Liver (tissue), 9 donors: ENCODE data around the gene CDC42SE2. TPM values are rescaled to one million over a fixed set of nuclear protein-coding genes. Genes with fewer than 3 reads are reported as not detected.

Experiments
- DNase-seq: peaks from one replicate; pipeline ENCODE4 v3.0.0-alpha.2; 2017; ENCODE audit warnings: low spot score
- H3K27ac ChIP-seq, 2 donors: one replicate each; pipeline ENCODE4 v1.7.0; 2013; ENCODE audit warnings: inconsistent platforms in 2 of 2, low read length in 2 of 2, control low read depth in 1 of 2, low read depth in 1 of 2, mild to moderate bottlenecking in 1 of 2
- H3K27me3 ChIP-seq, 4 donors: one replicate each; pipeline versions ENCODE4 v1.6.1 to v1.7.0; 2013; ENCODE audit warnings: low read length in 3 of 4, inconsistent platforms in 1 of 4, mild to moderate bottlenecking in 1 of 4, moderate library complexity in 1 of 4; ENCODE audit not compliant: control insufficient read depth in 4 of 4, insufficient read depth in 4 of 4
- H3K36me3 ChIP-seq, 4 donors: one replicate each; pipeline versions ENCODE4 v1.6.1 to v1.7.0; 2013; ENCODE audit warnings: low read length in 3 of 4, mild to moderate bottlenecking in 3 of 4, low read depth in 1 of 4, moderate library complexity in 1 of 4; ENCODE audit not compliant: control insufficient read depth in 4 of 4, insufficient read depth in 3 of 4
- H3K4me1 ChIP-seq, 4 donors: one replicate each; pipeline versions ENCODE4 v1.6.1 to v1.7.0; 2013; ENCODE audit warnings: low read length in 3 of 4, mild to moderate bottlenecking in 3 of 4, moderate library complexity in 1 of 4; ENCODE audit not compliant: control insufficient read depth in 4 of 4, insufficient read depth in 4 of 4
- H3K4me3 ChIP-seq, 3 donors: one replicate each; pipeline versions ENCODE4 v1.6.1 to v1.7.0; 2013; ENCODE audit warnings: low read length in 3 of 3, control low read depth in 1 of 3, low read depth in 1 of 3, mild to moderate bottlenecking in 1 of 3
- H3K9ac ChIP-seq, 2 donors: one replicate each; pipeline ENCODE4 v1.7.0; 2013; ENCODE audit warnings: low read length in 2 of 2, mild to moderate bottlenecking in 2 of 2, moderate library complexity in 2 of 2, control low read depth in 1 of 2, low read depth in 1 of 2
- H3K9me3 ChIP-seq, 4 donors: one replicate each; pipeline versions ENCODE4 v1.6.1 to v1.7.0; 2013; ENCODE audit warnings: low read length in 3 of 4; ENCODE audit not compliant: control insufficient read depth in 4 of 4
- EGR1 ChIP-seq, 2 donors: IDR thresholded peaks; 2 replicates each; pipeline ENCODE4 v1.6.1; 2016 to 2018; ENCODE audit warnings: antibody characterized with exemption in 2 of 2, low read depth in 2 of 2
- FOXA1 ChIP-seq: IDR thresholded peaks from 2 replicates; pipeline ENCODE4 v1.6.1; 2016; ENCODE audit warnings: antibody characterized with exemption
- FOXA2 ChIP-seq: IDR thresholded peaks from 2 replicates; pipeline ENCODE4 v1.6.1; 2016; ENCODE audit warnings: antibody characterized with exemption
- GABPA ChIP-seq, 2 donors: IDR thresholded peaks in 1 of 2; conservative IDR thresholded peaks in 1 of 2; 2 replicates each; pipeline ENCODE4 v1.6.1; 2016; ENCODE audit warnings: antibody characterized with exemption in 2 of 2, mild to moderate bottlenecking in 1 of 2, moderate library complexity in 1 of 2
- HNF4A ChIP-seq, 2 donors: conservative IDR thresholded peaks; 2 replicates each; pipeline ENCODE4 v1.6.1; 2016; ENCODE audit warnings: antibody characterized with exemption in 2 of 2, mild to moderate bottlenecking in 2 of 2
- HNF4G ChIP-seq: IDR thresholded peaks from 2 replicates; pipeline ENCODE4 v1.6.1; 2016; ENCODE audit warnings: antibody characterized with exemption
- NR2F2 ChIP-seq: IDR thresholded peaks from 2 replicates; pipeline ENCODE4 v1.6.1; 2016; ENCODE audit warnings: antibody characterized with exemption
- RAD21 ChIP-seq, 2 donors: IDR thresholded peaks; 2 replicates each; pipeline ENCODE4 v1.6.1; 2016; ENCODE audit warnings: antibody characterized with exemption in 2 of 2, mild to moderate bottlenecking in 2 of 2
- RXRA ChIP-seq, 2 donors: IDR thresholded peaks; 2 replicates each; pipeline ENCODE4 v1.6.1; 2017 to 2018; ENCODE audit warnings: antibody characterized with exemption in 2 of 2, mild to moderate bottlenecking in 1 of 2
- SP1 ChIP-seq: IDR thresholded peaks from 2 replicates; pipeline ENCODE4 v1.6.1; 2018; ENCODE audit warnings: antibody characterized with exemption, mild to moderate bottlenecking
- TAF1 ChIP-seq: conservative IDR thresholded peaks from 2 replicates; pipeline ENCODE4 v1.6.1; 2016; ENCODE audit warnings: antibody characterized with exemption, mild to moderate bottlenecking
- YY1 ChIP-seq: IDR thresholded peaks from 2 replicates; pipeline ENCODE4 v1.6.1; 2016; ENCODE audit warnings: antibody characterized with exemption, mild to moderate bottlenecking
- WGBS: extraction: QIAGEN DNeasy Blood & Tissue Kit; methylation state at CpG from one replicate; pipeline ENCODE4 v1.1.7; 2013; 5-methylcytosine and 5-hydroxymethylcytosine counted together
- polyA plus RNA-seq, 2 donors: library from polyadenylated mRNA; stranded (reverse) in 1 of 2; unstranded in 1 of 2; fragments of 200-250 nt in 1 of 2; fragments of >200 nt in 1 of 2; fragmentation: Nextera tagmentation in 1 of 2; extraction: Ambion mirVana in 1 of 2; gene quantifications; one replicate each; pipeline versions ENCODE4 v1.2.1 to v1.2.3, GENCODE V29; 2013 to 2015
- total RNA-seq, 2 donors: library from RNA; depleted of rRNA; stranded (reverse); fragments of >200 nt; gene quantifications; one replicate each; pipeline ENCODE4 v1.2.3, GENCODE V29; 2014
- TF ChIP-seq, protein P1 (sequence below): fragments of 150-350 bp; IDR thresholded peaks from 2 replicates; pipeline ENCODE4 v1.5.1; 2017; ENCODE audit warnings: improper control_type of control experiment, low read depth, low read length; ENCODE audit not compliant: missing input control
- TF ChIP-seq, protein P2 (sequence below): IDR thresholded peaks from 2 replicates; pipeline ENCODE4 v1.6.1; 2016; ENCODE audit warnings: antibody characterized with exemption
- TF ChIP-seq, protein P3 (sequence below): IDR thresholded peaks from 2 replicates; pipeline ENCODE4 v1.6.1; 2016; ENCODE audit warnings: antibody characterized with exemption
- TF ChIP-seq, protein P4 (sequence below): IDR thresholded peaks from 2 replicates; pipeline ENCODE4 v1.6.1; 2016; ENCODE audit warnings: antibody characterized with exemption
- donor health status: healthy.
- donor health status: healthy.
- donor health status: healthy.
- donor health status: healthy.
- donor health status: healthy.

CDC42SE2 gene
- total and polyA plus RNA-seq, 4 donors: 7.8 to 31.7 (median 17.0) TPM

DNA sequence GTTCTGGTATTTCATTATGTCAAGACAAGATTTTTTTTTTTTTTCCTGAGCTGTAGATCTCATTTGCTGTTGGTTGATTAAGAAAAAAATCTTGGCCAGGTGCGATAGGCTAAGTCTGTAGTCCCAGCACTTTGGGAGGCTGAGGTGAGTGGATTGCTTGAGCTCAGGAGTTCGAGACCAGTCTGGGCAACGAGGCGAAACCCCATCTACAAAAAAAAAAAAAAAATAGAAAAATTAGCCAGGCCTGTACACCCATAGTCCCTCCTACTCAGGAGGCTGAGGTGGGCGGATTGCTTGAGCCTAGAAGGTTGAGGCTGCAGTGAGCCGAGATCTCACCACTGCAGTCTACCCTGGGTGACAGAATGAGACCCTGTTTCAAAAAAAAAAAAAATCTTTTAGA, 12.2 kb downstream of the CDC42SE2 start (continued):
- TF ChIP-seq, protein P1, sequence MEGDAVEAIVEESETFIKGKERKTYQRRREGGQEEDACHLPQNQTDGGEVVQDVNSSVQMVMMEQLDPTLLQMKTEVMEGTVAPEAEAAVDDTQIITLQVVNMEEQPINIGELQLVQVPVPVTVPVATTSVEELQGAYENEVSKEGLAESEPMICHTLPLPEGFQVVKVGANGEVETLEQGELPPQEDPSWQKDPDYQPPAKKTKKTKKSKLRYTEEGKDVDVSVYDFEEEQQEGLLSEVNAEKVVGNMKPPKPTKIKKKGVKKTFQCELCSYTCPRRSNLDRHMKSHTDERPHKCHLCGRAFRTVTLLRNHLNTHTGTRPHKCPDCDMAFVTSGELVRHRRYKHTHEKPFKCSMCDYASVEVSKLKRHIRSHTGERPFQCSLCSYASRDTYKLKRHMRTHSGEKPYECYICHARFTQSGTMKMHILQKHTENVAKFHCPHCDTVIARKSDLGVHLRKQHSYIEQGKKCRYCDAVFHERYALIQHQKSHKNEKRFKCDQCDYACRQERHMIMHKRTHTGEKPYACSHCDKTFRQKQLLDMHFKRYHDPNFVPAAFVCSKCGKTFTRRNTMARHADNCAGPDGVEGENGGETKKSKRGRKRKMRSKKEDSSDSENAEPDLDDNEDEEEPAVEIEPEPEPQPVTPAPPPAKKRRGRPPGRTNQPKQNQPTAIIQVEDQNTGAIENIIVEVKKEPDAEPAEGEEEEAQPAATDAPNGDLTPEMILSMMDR: no peak
- TF ChIP-seq, protein P2, sequence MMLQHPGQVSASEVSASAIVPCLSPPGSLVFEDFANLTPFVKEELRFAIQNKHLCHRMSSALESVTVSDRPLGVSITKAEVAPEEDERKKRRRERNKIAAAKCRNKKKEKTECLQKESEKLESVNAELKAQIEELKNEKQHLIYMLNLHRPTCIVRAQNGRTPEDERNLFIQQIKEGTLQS: no peak
- TF ChIP-seq SP1: no peak
- no peak for TF ChIP-seq RAD21 (IDR thresholded peaks at IDR 0.05)
- TF ChIP-seq FOXA1: no peak
- TF ChIP-seq NR2F2: no peak
- no peak for TF ChIP-seq YY1
- TF ChIP-seq FOXA2: no peak
- no peak for TF ChIP-seq TAF1
- TF ChIP-seq GABPA (IDR thresholded peaks at IDR 0.05 in 1 of 2, conservative IDR thresholded peaks at IDR 0.05 in 1 of 2): no peak

DNA sequence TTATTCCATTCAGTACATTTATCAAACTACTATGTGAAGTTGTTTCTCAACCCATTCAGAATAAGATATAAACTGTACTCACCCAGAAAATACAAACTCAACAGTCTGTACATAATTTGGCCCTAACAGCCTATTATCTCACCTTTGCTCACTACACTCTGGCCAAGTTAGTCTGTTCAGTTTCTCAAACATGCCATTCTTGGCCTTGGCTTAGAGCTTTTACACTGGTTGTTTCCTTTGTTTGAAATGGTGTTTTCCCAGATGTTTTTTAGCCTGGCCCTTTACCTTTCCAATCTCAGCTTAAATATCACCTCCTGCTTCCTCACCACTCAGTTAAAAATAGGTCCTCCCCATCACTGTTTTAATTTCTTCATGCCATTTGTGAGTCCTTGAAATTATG, 13.6 kb downstream of the CDC42SE2 start:
- no peak overlapping the region for H3K27ac ChIP-seq
- peaks cover 10 to 26% (median 11%) of the 10 kb centered on the region in 4 donors for H3K4me1 ChIP-seq
- no peak for TF ChIP-seq EGR1 (IDR thresholded peaks at IDR 0.05; ENCODE audit: low read depth in 2 of 2)
- no peak for TF ChIP-seq RAD21 (IDR thresholded peaks at IDR 0.05)
- no peak for TF ChIP-seq YY1
- no peak for TF ChIP-seq FOXA1
- TF ChIP-seq, protein P2: no peak
- TF ChIP-seq RXRA (IDR thresholded peaks at IDR 0.05): no peak
- TF ChIP-seq, protein P3, sequence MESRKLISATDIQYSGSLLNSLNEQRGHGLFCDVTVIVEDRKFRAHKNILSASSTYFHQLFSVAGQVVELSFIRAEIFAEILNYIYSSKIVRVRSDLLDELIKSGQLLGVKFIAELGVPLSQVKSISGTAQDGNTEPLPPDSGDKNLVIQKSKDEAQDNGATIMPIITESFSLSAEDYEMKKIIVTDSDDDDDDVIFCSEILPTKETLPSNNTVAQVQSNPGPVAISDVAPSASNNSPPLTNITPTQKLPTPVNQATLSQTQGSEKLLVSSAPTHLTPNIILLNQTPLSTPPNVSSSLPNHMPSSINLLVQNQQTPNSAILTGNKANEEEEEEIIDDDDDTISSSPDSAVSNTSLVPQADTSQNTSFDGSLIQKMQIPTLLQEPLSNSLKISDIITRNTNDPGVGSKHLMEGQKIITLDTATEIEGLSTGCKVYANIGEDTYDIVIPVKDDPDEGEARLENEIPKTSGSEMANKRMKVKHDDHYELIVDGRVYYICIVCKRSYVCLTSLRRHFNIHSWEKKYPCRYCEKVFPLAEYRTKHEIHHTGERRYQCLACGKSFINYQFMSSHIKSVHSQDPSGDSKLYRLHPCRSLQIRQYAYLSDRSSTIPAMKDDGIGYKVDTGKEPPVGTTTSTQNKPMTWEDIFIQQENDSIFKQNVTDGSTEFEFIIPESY: no peak
- no peak for TF ChIP-seq FOXA2
- no peak for TF ChIP-seq GABPA (IDR thresholded peaks at IDR 0.05 in 1 of 2, conservative IDR thresholded peaks at IDR 0.05 in 1 of 2)
- TF ChIP-seq NR2F2: no peak
- H3K27me3 ChIP-seq: no peaks in the 10 kb centered on the region
- no peak for DNase-seq
- H3K4me3 ChIP-seq: no peak overlapping the region
- H3K9ac ChIP-seq: no peak overlapping the region
- no peaks in the 10 kb centered on the region for H3K9me3 ChIP-seq
- H3K36me3 ChIP-seq: no peaks in the 10 kb centered on the region

DNA sequence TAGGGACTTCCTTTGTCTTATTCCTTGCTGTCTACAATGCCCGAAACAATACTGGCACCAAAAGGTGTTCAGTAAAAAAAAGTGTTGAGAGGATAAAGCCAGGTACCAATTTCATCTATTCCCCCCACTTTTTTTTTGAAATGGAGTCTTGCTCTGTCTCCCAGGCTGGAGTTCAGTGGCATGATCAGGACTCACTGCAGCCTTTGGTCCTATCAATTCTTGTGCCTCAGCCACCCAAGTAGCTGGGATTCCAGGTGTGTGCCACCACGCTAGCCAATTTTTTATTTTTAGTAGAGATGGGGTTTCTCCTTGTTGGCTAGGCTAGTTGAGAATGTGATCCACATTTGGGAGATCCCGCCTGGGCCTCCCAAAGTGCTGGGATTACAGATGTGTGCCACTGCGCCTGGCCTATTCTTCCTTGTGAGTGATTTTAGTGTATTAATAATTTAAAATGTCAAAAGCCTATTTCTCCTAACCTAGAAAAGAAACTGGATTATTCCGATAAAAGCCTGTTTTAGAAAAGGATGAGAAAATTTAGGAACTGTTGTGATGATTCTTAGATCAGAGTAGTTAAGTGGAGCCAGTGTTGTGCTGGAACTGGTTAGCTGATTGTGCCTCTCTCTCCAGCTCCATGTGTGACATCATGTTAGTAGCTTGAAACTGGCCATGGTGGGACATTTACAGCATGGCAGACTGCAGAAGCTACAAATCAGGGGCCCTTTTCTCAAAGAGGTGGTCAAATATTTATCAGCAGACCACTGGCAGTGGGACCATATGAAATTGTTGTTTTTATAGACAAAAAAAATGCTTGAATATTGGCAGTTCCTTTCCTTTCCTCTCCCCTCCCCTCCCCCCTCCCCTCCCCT, 14.3 kb downstream of the CDC42SE2 start:
- H3K9me3 ChIP-seq: no peaks in the 10 kb centered on the region
- DNase-seq: no peak
- 95% methylated on average over 5 of the region's 5 CpGs for WGBS
- no peak overlapping the region for H3K9ac ChIP-seq
- no peak overlapping the region for H3K4me3 ChIP-seq
- H3K36me3 ChIP-seq: no peaks in the 10 kb centered on the region
- peaks cover 10 to 26% (median 11%) of the 10 kb centered on the region in 4 donors for H3K4me1 ChIP-seq
- no peaks in the 10 kb centered on the region for H3K27me3 ChIP-seq
- H3K27ac ChIP-seq: peak overlapping the region in 1 of 2 donors; percentile 0
- no peak for TF ChIP-seq TAF1
- no peak for TF ChIP-seq YY1
- no peak for TF ChIP-seq SP1
- no peak for TF ChIP-seq RXRA (IDR thresholded peaks at IDR 0.05)
- TF ChIP-seq HNF4A (conservative IDR thresholded peaks at IDR 0.05): no peak
- TF ChIP-seq, protein P2: no peak
- TF ChIP-seq, protein P3: no peak
- no peak for TF ChIP-seq HNF4G
- TF ChIP-seq, protein P4, sequence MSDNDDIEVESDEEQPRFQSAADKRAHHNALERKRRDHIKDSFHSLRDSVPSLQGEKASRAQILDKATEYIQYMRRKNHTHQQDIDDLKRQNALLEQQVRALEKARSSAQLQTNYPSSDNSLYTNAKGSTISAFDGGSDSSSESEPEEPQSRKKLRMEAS: no peak
- TF ChIP-seq NR2F2: no peak
- TF ChIP-seq RAD21 (IDR thresholded peaks at IDR 0.05): no peak
- TF ChIP-seq EGR1 (IDR thresholded peaks at IDR 0.05; ENCODE audit: low read depth in 2 of 2): no peak
- TF ChIP-seq, protein P1: no peak
- TF ChIP-seq FOXA1: no peak
